GM12878 (cell line): Measurements from ENCODE around the gene DDX24. TPM values are rescaled to one million over a fixed set of nuclear protein-coding genes. Genes with fewer than 3 reads are reported as not detected.

Experiments used
- ATAC-seq: fragments of 200-7000 bp; cut with Tn5 transposase; 3 replicates; pipeline ENCODE4 v1.9.1; 2020; ENCODE audit warnings: mild to moderate bottlenecking, moderate library complexity
- BruUV-seq: library from RNA; stranded (reverse); fragments of 400-500 nt; replicated peaks from 2 replicates; lab custom pipeline; 2021; lab: Mats Ljungman, UMichigan
- CTCF ChIA-PET: fragments of 300-600 bp; sonication (Branson Sonifier 250); formaldehyde crosslinking; extraction: SDS; loops from one replicate; lab custom pipeline; 2021; ENCODE audit warnings: inconsistent platforms; lab: Yijun Ruan, JAX
- POLR2A ChIA-PET: fragments of 350-600 bp; formaldehyde crosslinking; extraction: SDS; loops from one replicate; lab custom pipeline; 2021; ENCODE audit warnings: inconsistent platforms; lab: Charles Lee
- RAD21 ChIA-PET: fragments of 300-600 bp; sonication (Branson Sonifier 250); formaldehyde crosslinking; loops from one replicate; lab custom pipeline; 2023; ENCODE audit warnings: antibody characterized with exemption; ENCODE audit not compliant: unreplicated experiment; lab: Charles Lee
- SMC1A ChIA-PET: fragments of 300-600 bp; sonication (Branson Sonifier 250); formaldehyde crosslinking; loops from one replicate; lab custom pipeline; 2023; ENCODE audit not compliant: unreplicated experiment, uncharacterized antibody; lab: Charles Lee
- DNase-seq: peaks from one replicate; pipeline ENCODE4 v3.0.0-alpha.2; 2011; ENCODE audit warnings: low read depth, low spot score
- FAIRE-seq: peaks from 3 replicates; lab custom pipeline; 2011; peaks lifted over from hg19 to GRCh38; lab: Jason Lieb, UNC
- H2AFZ ChIP-seq: 2 replicates; pipeline ENCODE4 v1.6.0; 2011; ENCODE audit warnings: low read depth, low read length, control low read depth; ENCODE audit not compliant: control insufficient read depth
- H3K27ac ChIP-seq: 2 replicates; pipeline ENCODE4 v1.5.1; 2011; ENCODE audit warnings: control low read depth; ENCODE audit not compliant: control insufficient read depth, insufficient read depth
- H3K27me3 ChIP-seq, 2 experiments: replicated peaks in 1 of 2; 2 replicates each; pipeline versions ENCODE4 v1.6.0 to v1.6.1; 2011; ENCODE audit warnings: low read length in 1 of 2; ENCODE audit not compliant: control insufficient read depth in 2 of 2, insufficient read depth in 2 of 2
- H3K36me3 ChIP-seq, 2 experiments: 2 replicates each; pipeline ENCODE4 v1.5.1; 2011; ENCODE audit warnings: low read length in 1 of 2; ENCODE audit not compliant: control insufficient read depth in 2 of 2, insufficient read depth in 2 of 2
- H3K4me1 ChIP-seq: 2 replicates; pipeline ENCODE4 v1.6.1; 2011; ENCODE audit warnings: mild to moderate bottlenecking, low read length, moderate library complexity, mixed read lengths; ENCODE audit not compliant: control insufficient read depth, insufficient read depth
- H3K4me2 ChIP-seq: 2 replicates; pipeline ENCODE4 v1.6.0; 2011; ENCODE audit warnings: control low read depth; ENCODE audit not compliant: control insufficient read depth, insufficient read depth
- H3K4me3 ChIP-seq: fragments of 200-600 bp; sonication (generic); 2 replicates; pipeline ENCODE4 v1.5.1; 2016
- H3K79me2 ChIP-seq: 2 replicates; pipeline ENCODE4 v1.6.0; 2011; ENCODE audit warnings: low read length; ENCODE audit not compliant: control insufficient read depth, insufficient read depth
- H3K9ac ChIP-seq: 2 replicates; pipeline ENCODE4 v1.8.0; 2011; ENCODE audit warnings: low read length, control low read depth, mixed read lengths; ENCODE audit not compliant: control insufficient read depth, insufficient read depth
- H3K9me3 ChIP-seq: replicated peaks from 3 replicates; pipeline ENCODE4 v1.5.1; 2011; ENCODE audit warnings: mild to moderate bottlenecking, low read length; ENCODE audit not compliant: control insufficient read depth, insufficient read depth
- H4K20me1 ChIP-seq: 2 replicates; pipeline ENCODE4 v1.6.0; 2011; ENCODE audit not compliant: control insufficient read depth, insufficient read depth
- BCL11A ChIP-seq: IDR thresholded peaks from 2 replicates; pipeline ENCODE4 v1.6.1; 2011; ENCODE audit warnings: low read depth, low read length
- IKZF2 ChIP-seq, 2 experiments: fragments of 450-650 bp; IDR thresholded peaks; 2 replicates each; pipeline ENCODE4 v1.6.1; 2017; ENCODE audit warnings: mild to moderate bottlenecking in 2 of 2, moderate library complexity in 2 of 2
- JUNB ChIP-seq: IDR thresholded peaks from 2 replicates; pipeline ENCODE4 v1.6.1; 2016; ENCODE audit warnings: antibody characterized with exemption, mild to moderate bottlenecking
- JUND ChIP-seq: IDR thresholded peaks from 2 replicates; pipeline ENCODE4 v1.6.1; 2012; ENCODE audit warnings: low read depth, mild to moderate bottlenecking, low read length, improper control_type of control experiment, moderate library complexity
- MEF2B ChIP-seq: fragments of 450-650 bp; IDR thresholded peaks from 2 replicates; pipeline ENCODE4 v1.6.1; 2018; ENCODE audit warnings: mild to moderate bottlenecking, moderate library complexity; ENCODE audit not compliant: partially characterized antibody, poor library complexity, severe bottlenecking
- NFYA ChIP-seq: IDR thresholded peaks from 2 replicates; pipeline ENCODE4 v1.6.1; 2011; ENCODE audit warnings: low read depth, mild to moderate bottlenecking, low read length, improper control_type of control experiment, borderline replicate concordance
- SKIL ChIP-seq: fragments of 450-650 bp; IDR thresholded peaks from 2 replicates; pipeline ENCODE4 v1.6.1; 2017; ENCODE audit warnings: mild to moderate bottlenecking, low read depth, inconsistent platforms; ENCODE audit not compliant: poor library complexity, severe bottlenecking
- SREBF1 ChIP-seq: IDR thresholded peaks from 2 replicates; pipeline ENCODE4 v1.6.1; 2012; ENCODE audit warnings: mild to moderate bottlenecking, low read length
- whole genome bisulfite sequencing: methylation state at CpG from one replicate; pipeline ENCODE4 v1.1.6; 2016; ENCODE audit warnings: low lambda C conversion rate; ENCODE audit not compliant: insufficient replicate concordance, insufficient coverage; ENCODE audit errors: missing lambda C conversion rate; 5-methylcytosine and 5-hydroxymethylcytosine counted together
- in situ Hi-C: fragments of 300-500 bp; cut with MboI; formaldehyde crosslinking; loops from 9 replicates; pipeline ENCODE4 v1.14.3; 2018; ENCODE audit warnings: mixed read lengths
- intact Hi-C: fragments of 100-400 bp; cut with micrococcal nuclease; formaldehyde crosslinking; loops from one replicate; pipeline ENCODE4 v1.14.2; 2022; ENCODE audit not compliant: unreplicated experiment
- polyA plus RNA-seq, 11 experiments: library from polyadenylated mRNA; depleted of rRNA in 4 of 11; unstranded in 6 of 11; stranded (reverse) in 5 of 11; fragments of >200 nt; fragmentation: Nextera tagmentation in 4 of 11; fragmentation: Illumina TruSeq in 1 of 11; extraction: Ambion mirVana in 4 of 11; extraction: Trizol in 1 of 11; gene quantifications; 1 replicate in 1 of 11; 2 replicates in 10 of 11; pipeline versions ENCODE4 v1.2.1 to v1.2.3, GENCODE V29; 2011 to 2016; ENCODE audit warnings: inconsistent platforms in 2 of 11, missing spikeins in 2 of 11, low read depth in 1 of 11
- total RNA-seq, 4 experiments: library from RNA; depleted of rRNA in 3 of 4; stranded (reverse); fragments of >200 nt in 3 of 4; fragmentation: Illumina TruSeq in 1 of 4; extraction: Trizol in 1 of 4; gene quantifications; 2 replicates each; pipeline versions ENCODE4 v1.2.1 to v1.2.3, GENCODE V29; 2013 to 2021

The DDX24 gene
- total and polyA plus RNA-seq, 10 of the 15 experiments (the other 5 are each of a cell fraction or from before 2014, with no cell fraction given), result 137 to 266 (median 184) TPM

GRCh38 chr14:94058674-94059138, 22.3 kb downstream of the DDX24 start:
- 92% methylated on average over 5 of the region's 5 CpGs for WGBS
- POLR2A ChIA-PET, result no interaction called here
- no peak for DNase-seq
- intact Hi-C loops, result no loop called here
- Histone ChIP-seq H4K20me1 (peaks cover 2% of the 10 kb centered on the region; the same call in 1 of the 2 replicates), H3K4me3 (no peak overlapping the region), H3K9ac (no peak overlapping the region), H3K9me3 (no peaks in the 10 kb centered on the region), H3K27ac (no peak overlapping the region), H3K79me2 (peaks cover 2% of the 10 kb centered on the region), H3K36me3 (peaks cover 47 to 48% of the 10 kb centered on the region in 2 experiments), H2AFZ (no peak overlapping the region), H3K27me3 (no peaks in the 10 kb centered on the region), H3K4me1 (peaks cover 26% of the 10 kb centered on the region), H3K4me2 (no peak overlapping the region)
- RAD21 ChIA-PET, result interaction anchor here (1.1 kb wide), 1 partner anchor 22 kb away, joined by 4 read pairs; no protein-coding TSS in a partner anchor
- TF ChIP-seq SREBF1 (no peak), MEF2B (no peak), SKIL (no peak), JUND (no peak), BCL11A (no peak), NFYA (no peak), IKZF2 (IDR thresholded peaks at IDR 0.05) (no peak), JUNB (no peak)
- SMC1A ChIA-PET, result interaction anchor here (0.7 to 1.5 kb wide), 4 partner anchors 8 to 21 kb away, joined by 3 to 5 read pairs (median 4); no protein-coding TSS in a partner anchor
- no TSS peak for BruUV-seq
- no peak for ATAC-seq
- in situ Hi-C loops, result no loop called here
- CTCF ChIA-PET, result interaction anchor here (0.6 to 7.1 kb wide), 7 partner anchors 22 to 119 kb away, joined by 3 to 34 read pairs (median 4); partner anchors contain the start of genes DDX24 and IFI27L1
- no peak for FAIRE-seq
